Activated CD8-positive, alpha-beta memory T cell treated with anti-CD3 and anti-CD28 coated beads, Interleukin-2, amount 50 U/mL, for 24 hours (primary cell): Measurements from ENCODE around the gene CST6.
"Not testable (repeated sequence)": the region's sequence is repeated elsewhere in the genome, so short reads cannot be mapped to it uniquely, and the experiment has no call there.

Experiments
- DNase-seq: peaks from one replicate; pipeline ENCODE4 v3.0.0-alpha.2; 2020; ENCODE audit errors: extremely low read depth

CST6 gene

DNA sequence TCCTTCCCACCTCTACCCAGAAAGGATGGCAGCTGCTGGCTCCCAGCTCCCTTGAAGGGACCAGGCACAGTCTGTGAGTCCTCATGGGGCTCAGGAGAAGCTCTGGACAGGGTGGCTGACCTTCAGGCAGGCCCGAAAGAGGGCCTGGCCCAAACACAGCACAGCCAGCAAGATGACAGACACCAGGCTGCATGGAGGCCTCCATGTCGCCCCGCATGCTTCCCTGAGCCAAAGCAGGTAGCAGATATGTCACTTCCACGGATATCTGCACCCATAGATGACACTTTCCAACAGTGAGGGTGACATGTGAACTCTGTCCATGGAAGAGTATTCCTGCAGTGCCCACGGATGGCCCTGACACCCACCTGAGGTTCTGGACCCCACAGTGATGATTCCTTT lies 28.2 kb upstream of the CST6 start:
- no peak for DNase-seq

DNA sequence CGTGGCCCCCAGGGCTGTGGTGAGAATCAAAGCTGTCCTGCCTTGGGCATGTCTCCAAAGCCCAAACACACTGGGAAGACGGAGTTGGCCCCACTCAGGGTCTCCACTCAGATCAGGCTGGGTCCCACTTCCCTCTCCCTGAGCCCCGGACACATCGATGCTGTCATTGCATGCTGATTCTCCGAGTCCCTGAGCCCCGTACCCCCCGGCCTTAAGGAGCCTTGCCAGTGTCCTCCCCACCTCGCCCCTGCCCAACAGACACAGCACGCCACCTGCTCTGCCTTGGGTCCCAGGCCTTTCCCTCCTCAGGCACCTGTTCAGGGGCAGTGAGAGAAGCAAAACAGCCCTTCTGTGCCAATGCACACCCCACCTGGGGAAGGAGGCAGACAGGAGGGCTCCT lies 24.5 kb upstream of the CST6 start:
- DNase-seq: no peak

DNA sequence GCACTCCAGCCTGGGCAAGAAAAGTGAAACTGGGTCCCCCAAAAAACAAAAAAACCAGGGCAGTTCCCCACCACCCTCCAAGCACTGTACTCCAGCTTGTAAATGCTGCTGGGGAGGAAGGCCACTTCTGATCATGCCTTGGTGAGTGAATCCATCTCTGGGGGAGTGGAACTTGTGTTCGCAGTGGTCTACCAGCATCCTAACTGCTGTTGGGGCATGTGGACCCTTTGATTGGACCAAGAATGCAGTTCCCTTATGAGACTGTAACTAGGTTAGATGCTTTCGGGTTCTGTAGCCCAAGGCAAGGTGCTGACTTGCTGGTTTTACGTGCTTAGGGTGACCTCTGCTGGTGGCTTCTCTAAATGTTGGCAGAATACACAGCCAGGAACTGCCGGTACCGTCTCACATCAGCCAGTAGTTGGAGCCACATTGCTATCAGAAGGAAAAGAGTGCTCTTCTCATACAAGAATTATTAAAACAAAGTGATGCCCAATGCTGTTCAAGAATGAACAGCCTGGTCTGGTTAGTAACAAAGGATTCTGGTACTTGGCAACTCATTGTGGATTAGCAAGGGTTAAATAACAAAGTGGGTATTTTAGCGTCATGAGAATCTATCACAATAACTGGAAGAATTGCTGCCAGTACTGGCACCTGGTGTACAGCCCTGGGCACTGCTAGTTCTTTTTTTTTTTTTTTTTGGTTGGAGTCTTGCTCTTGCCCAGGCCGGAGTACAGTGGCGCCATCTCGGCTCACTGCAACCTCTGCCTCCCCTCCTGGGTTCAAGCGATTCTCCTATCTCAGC lies 22.8 kb upstream of the CST6 start:
- DNase-seq: peak; percentile 83

DNA sequence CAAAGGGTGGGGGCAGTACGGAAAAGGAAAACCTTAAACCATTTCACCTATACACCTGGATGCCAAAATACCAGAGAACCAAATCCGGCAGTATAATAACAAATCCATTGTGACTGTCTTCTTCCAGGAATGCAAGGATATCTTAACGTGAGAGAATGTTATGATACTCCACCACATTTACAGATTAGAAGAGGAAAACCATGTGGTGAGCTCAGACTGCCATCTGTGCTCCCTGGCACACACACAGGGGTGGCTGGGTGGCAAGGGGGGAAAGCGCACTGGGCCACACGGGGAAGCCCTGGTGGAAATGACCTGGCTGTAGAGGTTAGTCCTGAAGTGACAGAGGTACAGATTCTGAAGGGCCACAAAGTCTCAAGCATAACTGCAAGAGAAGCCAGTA lies 19.8 kb upstream of the CST6 start:
- no peak for DNase-seq

DNA sequence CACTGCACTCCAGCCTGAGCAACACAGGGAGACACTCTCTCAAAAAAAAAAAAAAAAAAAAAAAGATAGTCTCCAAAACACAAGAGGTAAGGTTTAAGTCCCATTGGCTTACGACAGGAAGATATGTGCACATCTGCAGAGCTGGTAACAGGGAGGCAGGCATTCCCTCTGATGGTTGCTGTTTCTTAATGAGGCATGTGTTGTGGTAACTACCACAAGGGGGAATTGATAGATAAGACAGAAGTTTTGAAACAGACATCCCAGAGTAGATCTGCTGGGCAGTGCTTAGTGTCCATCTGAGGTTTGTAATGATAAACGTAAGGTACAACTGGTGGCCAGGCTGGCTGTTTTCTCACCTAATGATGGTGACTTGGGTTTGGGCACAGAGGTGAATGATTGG lies 14.5 kb upstream of the CST6 start:
- no peak for DNase-seq

DNA sequence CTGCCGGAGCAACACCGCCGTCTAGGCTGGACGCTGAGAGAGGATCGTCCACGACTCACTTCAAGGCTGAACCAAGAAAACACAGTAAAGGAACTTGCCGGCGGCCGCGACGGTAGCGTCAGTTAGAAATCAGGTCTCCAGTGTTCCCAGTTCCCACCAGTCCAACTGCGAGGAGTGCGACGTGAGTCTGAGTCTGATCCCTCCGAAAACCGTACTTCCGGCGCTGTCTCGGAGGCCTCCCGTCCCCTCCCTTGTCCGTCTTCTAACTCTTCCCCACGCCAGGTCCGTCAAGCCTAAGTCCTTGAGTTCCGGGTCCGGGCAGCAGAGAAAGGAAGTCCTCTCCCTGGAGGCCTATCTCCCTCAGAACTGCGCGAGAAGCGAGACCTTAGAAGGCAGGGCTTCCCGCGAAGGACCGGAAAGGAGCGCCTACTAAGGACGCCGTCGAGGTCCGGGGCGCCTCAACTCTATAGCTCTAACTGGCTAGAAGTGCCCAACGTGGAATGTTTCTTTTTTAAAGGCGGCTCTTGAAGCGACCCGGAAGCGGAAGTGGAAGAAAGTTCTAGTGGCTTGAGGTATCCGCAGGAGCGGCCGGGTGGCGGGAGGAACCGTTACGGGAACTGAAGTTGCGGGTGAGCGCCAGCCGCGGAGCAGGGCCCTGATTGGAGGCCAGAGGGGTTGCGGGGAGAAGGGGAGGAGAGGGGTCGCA lies 9.7 kb upstream of the CST6 start, which contains the start of the genes BANF1 and EIF1AD:
Gene BANF1, plus strand, starts transcription at position 562 of the 706 bp plus-strand sequence. CDS start 748 bp downstream, outside the sequence.
Gene EIF1AD, minus strand, starts transcription at position 216 of the 706 bp plus-strand sequence. CDS start 1,768 bp downstream, outside the sequence.
- DNase-seq: peak; percentile 89

DNA sequence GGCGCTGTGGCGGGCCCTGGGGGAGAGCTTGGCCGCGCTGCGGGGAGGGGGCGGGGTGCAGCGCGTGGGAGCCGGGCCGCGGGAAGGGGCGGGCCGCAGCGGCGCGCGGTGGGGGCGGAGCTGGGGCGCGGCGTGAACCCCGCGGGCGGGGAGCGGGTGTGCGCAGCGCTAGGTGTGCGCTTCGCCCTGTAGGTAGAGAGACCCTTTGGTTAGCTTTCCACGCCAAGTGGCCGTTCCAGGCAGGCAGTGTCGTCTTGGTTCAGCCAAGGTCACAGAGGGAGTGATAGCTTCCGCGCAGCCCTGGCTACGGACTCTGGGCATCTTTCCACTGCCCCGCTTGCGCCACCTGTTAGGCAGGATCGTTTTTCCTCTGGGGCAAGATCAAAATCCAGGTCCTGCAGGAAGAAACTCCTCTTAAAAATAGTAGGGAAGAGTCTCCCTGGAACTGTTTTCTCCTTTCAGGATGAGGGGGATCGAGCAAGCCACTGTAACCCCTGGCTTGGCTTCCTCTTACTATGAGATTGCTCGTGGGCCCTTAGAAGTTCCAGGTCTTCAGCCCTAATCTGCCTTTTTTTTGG lies 9.1 kb upstream of the CST6 start:
- DNase-seq: no peak

DNA sequence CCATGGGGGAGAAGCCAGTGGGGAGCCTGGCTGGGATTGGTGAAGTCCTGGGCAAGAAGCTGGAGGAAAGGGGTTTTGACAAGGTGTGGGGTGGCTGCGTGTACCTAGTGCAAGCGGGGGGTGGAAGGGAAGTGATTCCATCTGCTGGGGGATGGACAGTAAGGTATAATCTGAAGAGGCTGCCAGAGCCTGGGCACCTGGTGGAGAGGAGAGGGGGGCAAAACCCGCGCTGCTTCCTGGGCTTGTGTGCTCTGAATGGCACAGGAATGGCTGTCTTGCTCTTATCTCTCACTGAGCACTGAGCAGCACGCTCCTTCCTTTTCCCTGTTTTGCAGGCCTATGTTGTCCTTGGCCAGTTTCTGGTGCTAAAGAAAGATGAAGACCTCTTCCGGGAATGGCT lies 8.5 kb upstream of the CST6 start:
- DNase-seq: no peak

DNA sequence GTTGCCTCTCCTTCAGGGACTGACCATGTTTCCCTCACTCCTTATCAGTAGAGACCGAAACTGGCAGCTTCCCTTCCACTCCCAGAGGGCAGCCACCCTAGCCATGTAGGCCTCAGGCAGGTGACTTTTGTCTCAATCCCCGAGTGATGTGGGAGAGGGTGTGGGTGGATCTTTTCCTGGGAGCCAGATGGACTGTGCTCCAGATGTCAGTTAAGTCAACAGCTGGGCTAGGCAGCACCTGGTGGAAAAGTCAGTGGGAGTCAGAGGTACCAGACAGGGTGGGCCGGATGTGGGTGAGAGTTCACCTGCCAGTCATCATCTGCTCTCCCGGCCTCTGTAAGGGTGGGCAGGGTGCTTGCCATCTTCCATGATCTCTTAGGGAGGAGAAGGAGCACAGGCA lies 7.6 kb upstream of the CST6 start:
- no peak for DNase-seq

DNA sequence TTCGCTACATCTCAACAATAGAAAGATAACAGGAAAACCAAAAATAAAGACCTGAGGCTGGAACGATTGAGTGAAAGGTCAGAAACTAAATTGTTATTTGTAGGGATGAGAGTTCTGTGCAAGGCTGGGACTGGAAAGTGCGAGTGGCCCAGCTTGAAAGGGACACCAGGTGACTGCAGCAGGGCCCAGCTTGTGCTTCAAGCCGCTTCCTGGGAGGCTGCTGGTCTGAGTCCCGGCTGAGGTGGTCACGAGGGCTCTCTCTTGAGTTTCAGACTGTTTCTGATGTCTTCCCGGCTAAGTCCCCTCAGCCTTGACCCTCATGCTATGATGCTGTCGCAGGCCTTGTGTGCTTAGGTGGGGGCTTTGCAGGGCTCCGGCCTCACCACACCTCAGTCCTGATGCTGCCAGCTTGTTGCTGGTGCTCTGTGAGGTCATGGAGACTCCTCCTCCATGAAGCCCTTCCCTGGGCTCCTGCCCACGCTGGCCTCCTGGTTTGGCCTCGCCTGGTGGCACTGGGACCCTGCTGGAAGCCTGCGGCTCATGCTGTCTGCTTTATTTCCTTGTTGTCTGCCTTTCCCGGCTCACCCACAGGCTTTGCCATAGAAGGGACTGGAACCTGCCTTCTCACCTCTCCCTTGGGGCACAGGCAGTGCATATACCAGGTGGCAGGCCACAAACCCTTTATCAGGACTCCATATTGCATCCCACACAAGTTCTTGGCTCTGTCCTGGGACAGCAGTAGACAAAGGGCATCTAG lies 5.5 kb upstream of the CST6 start:
- no peak for DNase-seq

DNA sequence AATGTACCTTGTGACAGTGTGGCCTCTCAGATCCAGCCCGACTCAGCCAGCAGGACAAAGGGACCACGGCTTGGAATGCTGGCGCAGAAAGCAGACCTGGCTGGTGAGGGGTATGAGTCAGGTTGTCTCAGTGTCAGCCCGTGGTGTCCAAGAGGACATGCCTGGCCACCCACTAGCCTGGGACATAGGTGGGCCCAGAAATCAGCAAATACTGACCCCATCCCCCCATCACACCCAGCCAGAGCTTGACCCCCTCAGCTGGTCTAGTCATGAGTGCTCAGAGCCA lies 5.0 kb upstream of the CST6 start:
- no peak for DNase-seq

DNA sequence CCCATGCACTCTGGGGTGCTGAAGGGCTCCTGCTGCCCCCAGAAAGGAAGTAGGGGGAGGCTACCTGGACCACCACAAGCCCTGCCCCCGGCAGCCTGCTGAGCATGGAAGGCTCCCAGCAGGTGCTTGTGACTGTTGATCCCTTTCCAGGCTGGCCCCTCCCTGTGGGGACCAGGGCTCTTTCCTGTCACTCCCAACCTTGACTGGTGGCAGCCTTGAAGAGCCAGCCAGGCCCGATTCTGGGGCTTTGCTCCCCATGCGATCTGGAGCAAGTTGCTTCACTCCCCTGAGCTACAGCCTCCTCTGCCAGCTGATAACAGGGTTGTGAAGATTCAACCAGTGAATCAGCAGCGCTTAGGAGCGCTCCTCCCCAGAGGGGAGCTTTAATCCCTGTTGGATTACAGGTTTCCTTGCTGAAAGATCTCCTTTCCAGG lies 4.6 kb upstream of the CST6 start:
- no peak for DNase-seq

DNA sequence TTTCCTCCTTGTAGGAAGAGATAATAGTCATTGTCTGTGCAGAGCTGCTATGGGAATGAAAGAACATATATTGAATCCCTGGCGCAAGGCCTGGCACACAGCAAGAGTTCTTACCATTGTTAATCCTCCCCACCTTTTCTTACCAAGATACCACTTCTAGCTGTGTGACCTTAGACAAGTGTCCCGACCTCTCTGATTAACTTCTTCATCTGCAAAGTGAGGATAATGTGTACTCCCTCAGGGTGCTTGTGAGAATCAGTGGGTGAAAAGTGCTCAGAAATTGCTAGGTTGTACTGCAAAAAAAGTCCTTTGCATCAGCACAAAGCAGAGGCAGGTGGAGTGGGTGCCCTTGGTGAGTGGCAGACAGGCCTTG lies 3.7 kb upstream of the CST6 start:
- no peak for DNase-seq

DNA sequence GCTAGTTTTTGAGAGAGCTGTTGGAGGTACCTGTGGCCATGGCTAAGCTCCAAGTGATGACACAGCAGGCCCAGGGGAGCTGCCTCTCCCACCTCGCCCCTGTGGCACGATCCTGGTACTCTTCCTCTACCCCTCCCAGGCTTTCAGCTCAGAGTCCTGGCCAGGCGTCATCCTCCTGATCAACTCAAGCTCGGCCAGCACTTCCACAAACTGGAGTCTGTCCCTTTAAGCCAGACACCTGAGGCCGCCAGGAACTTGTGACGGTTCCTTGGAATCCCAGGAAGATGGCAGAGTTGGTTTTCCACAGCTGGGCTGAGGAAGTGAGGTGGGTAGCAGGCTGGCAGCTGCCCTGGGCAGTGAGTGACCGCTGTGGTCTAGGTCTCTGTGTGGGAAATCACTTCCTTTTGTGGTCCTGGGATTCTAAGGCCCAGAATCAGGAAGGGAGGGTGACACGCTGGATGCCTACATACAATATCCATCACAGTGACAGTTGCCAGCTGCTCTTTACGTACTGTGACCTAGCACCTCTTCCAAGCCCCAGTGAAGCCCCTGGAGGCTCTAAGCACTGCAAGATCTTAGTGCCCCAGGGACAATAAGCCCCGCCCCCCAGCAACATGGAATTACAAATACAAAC lies 3.2 kb upstream of the CST6 start:
- no peak for DNase-seq

DNA sequence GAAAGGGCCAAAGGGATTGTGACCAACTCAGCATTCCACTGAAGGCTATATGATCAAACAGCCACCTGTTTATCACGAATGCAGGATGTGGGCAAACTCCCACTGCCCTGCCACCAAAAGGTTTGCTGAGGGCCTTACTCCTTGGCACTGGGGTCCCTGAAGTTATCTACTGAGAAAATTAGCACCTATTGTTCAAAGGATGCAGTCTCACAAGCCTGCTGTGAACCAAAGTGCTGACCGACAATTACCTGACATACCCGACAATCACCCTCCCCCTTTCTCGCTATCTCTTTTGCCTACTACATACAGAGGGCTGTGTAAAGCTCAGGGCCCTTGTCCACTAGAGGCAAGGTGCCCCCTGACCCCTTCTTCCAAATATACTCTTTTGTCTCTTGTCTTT lies 1.8 kb upstream of the CST6 start:
- DNase-seq: not testable (repeated sequence)

DNA sequence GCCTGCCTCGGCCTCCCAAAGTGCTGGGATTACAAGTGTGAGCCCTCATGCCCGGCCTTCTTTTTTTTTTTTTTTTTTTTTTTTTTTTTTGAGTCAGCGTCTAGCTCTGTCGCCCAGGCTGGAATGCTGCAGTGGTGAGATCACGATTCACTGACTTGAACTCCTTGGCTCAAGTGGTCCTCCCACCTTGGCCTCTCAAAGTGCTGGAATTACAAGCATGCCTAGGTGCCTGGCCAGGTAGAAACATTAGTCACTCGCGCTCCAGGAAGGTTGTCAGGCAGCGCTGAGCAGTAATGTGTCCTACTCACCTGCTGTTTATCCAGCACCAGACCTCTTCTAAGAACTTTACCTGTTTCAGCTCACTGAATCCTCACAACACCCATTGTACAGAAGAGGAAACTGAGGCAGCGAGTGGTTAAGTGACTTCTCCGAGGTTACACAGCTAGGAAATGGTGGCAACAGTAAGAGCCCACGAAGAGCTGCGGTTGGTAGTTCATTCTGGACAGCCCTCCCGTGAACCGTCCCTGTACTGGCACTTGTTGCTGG lies 496 bp upstream of the CST6 start:
- no peak for DNase-seq

DNA sequence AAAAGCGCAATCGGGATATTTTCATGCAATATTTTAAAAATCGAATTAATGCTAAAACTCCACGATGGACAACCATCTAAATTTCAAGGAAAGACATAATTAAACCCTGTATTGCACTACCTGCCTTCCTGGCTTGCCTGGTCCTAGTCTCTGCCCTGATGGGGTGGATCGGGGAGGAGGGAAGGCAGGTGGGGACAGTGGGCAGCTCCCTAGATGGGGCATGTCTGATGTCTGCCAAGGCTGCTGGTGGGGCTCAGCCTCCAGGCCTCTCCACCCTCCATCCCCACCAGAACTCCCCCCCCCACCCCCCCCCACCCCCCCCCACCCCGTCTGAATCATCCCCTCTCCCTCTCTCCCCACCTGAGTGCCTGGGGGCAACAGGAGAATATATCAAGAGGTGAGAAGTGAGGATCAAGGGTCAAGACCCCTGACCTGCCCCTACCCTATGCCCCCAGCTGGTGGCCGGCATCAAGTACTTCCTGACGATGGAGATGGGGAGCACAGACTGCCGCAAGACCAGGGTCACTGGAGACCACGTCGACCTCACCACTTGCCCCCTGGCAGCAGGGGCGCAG lies 650 bp downstream of the CST6 start:
- DNase-seq: no peak

DNA sequence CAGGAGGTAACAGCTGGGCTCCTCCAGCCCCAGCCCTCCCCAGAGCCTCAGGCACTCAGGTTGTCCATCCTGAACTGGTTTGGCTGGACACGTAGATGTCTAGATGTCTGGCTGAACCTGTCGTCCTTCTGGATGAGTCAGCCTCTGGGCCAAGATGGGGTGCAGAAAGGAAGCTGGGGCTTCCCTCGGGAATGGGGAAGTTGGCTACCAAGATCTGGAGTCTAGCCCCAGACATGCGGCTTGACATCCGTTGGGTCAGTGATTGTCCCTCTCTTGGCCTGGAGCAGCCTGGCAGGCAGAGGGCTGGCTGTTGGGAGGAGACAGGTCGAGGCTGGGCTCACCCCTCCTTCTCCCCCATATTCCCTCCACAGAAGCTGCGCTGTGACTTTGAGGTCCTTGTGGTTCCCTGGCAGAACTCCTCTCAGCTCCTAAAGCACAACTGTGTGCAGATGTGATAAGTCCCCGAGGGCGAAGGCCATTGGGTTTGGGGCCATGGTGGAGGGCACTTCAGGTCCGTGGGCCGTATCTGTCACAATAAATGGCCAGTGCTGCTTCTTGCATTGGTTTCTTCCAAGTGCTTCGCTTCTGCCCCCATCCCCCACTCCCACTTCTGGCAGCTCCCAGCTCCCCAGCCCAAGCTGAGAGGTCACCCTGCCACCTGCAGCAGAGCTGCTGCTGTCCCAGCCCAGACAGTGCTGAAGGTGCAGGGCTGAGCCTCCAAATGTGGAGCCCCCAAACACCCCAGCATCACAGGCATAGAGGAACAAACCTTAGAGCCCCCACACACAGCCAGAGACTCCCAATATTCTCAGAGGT lies 1.3 kb downstream of the CST6 start:
- DNase-seq: no peak

DNA sequence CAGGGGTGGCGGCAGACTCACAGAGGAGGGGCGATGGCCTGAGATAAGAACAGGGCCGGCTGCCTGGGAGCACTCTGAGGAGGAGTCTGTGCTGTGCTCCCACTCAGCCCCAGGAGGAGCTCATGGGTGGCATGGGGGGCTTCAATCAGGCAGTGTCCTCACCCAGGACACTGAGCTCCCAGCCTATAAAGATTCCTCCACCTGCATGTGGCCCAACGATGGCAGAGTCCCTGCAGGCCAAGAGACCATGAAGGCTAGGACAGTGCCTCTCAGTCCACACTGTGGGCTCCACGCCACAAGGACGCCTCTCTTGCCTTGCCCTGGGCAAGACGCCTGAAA lies 1.9 kb downstream of the CST6 start:
- DNase-seq: no peak

DNA sequence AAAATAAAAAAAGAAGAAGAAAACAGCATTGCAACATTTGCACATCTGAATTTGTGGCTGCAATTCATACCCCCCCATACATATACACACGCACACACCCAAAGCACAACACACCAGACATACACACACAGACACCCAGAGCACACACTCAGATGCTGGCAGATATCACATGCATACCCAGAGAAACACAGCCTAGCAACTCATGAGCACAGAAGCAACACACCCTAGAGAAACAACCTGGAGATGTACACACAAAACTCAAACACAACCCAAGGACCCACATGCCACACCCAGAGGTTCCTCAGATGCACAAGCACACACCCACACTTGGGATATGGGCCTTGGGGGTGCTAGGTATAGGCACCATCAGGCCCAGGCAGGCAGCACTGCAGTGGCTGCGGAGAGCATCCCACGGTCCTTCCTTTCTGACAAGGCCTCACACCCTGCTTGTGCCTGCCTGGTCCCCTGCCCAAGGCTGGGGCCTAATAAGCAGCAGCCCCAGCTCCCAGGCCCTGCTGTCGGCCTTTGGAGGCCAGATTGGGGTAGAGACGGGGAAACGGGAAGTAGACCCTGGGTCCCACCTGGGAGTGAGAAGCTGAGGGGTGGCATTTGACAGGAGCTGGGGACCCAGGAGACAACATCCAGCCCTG lies 3.1 kb downstream of the CST6 start:
- DNase-seq: no peak
